ENCODE measurements around the gene PAPPA2.

- TF ChIP-seq CTCF (conservative IDR thresholded peaks at IDR 0.05; ENCODE audit: low read depth, low read length) (no peak), BHLHE40 (IDR thresholded peaks at IDR 0.05; ENCODE audit: low read depth, low read length) (no peak), RAD21 (IDR thresholded peaks at IDR 0.05; ENCODE audit: low read length) (no peak), MAZ (IDR thresholded peaks at IDR 0.05; ENCODE audit: borderline replicate concordance, low read depth, low read length) (no peak), FOS (IDR thresholded peaks at IDR 0.05; ENCODE audit: low read depth, low read length) (no peak)
Measured at GRCh38 chr1:176602388-176603004, 139.5 kb downstream of the PAPPA2 start.
